DOHH2 (cell line): ENCODE data around the gene KRT15.

Experiments
- H3F3A ChIP-seq: fragments of 200-600 bp; sonication (generic), shearing (Covaris generic); 2 replicates; pipeline ENCODE4 v1.6.0; 2016; ENCODE audit warnings: antibody characterized with exemption, mild to moderate bottlenecking; ENCODE audit not compliant: control insufficient read depth, insufficient read depth
- H3K27ac ChIP-seq: fragments of 200-600 bp; sonication (generic); 2 replicates; pipeline ENCODE4 v1.5.1; 2014; ENCODE audit warnings: low read depth, mild to moderate bottlenecking, low read length, moderate library complexity
- H3K27me3 ChIP-seq: fragments of 200-600 bp; sonication (generic); 2 replicates; pipeline ENCODE4 v1.6.1; 2014; ENCODE audit warnings: mild to moderate bottlenecking, low read length, mixed read lengths; ENCODE audit not compliant: control insufficient read depth
- H3K36me3 ChIP-seq: fragments of 200-600 bp; sonication (generic); 2 replicates; pipeline ENCODE4 v1.6.1; 2014; ENCODE audit warnings: mild to moderate bottlenecking, low read length, moderate library complexity, mixed read lengths; ENCODE audit not compliant: control insufficient read depth
- H3K4me1 ChIP-seq: fragments of 200-600 bp; sonication (generic); 2 replicates; pipeline ENCODE4 v1.6.1; 2014; ENCODE audit warnings: mild to moderate bottlenecking, low read length, mixed read lengths; ENCODE audit not compliant: control insufficient read depth
- H3K4me2 ChIP-seq: fragments of 200-600 bp; sonication (generic); 2 replicates; pipeline ENCODE4 v1.6.0; 2014; ENCODE audit warnings: mild to moderate bottlenecking, low read length, moderate library complexity
- H3K4me3 ChIP-seq: fragments of 200-600 bp; sonication (generic); 2 replicates; pipeline ENCODE4 v1.5.1; 2014; ENCODE audit warnings: mild to moderate bottlenecking, low read length, mixed read lengths
- H3K79me2 ChIP-seq: fragments of 200-600 bp; sonication (generic); 2 replicates; pipeline ENCODE4 v1.6.1; 2014; ENCODE audit warnings: mild to moderate bottlenecking, low read length, mixed read lengths; ENCODE audit not compliant: control insufficient read depth
- H3K9me2 ChIP-seq: fragments of 200-600 bp; sonication (generic); replicated peaks from 2 replicates; pipeline ENCODE4 v1.6.1; 2014; ENCODE audit warnings: mild to moderate bottlenecking, low read length, mixed read lengths; ENCODE audit not compliant: control insufficient read depth
- H3K9me3 ChIP-seq: fragments of 200-600 bp; sonication (generic); 2 replicates; pipeline ENCODE4 v1.6.1; 2014; ENCODE audit warnings: antibody characterized with exemption, low read length, mixed read lengths; ENCODE audit not compliant: control insufficient read depth, insufficient read depth
- H4K20me1 ChIP-seq: fragments of 200-600 bp; sonication (generic); 2 replicates; pipeline ENCODE4 v1.6.0; 2014; ENCODE audit warnings: low read depth, mild to moderate bottlenecking, antibody characterized with exemption, low read length, moderate library complexity; ENCODE audit not compliant: control insufficient read depth, insufficient read depth
- CTCF ChIP-seq: fragments of 200-600 bp; sonication (generic); IDR thresholded peaks from one replicate; pipeline ENCODE4 v1.5.1; 2014; ENCODE audit warnings: antibody characterized with exemption, mild to moderate bottlenecking, low read depth, low read length; ENCODE audit not compliant: poor library complexity, severe bottlenecking
- EZH2phosphoT487 ChIP-seq: fragments of 200-600 bp; sonication (generic); IDR thresholded peaks from 2 replicates; pipeline ENCODE4 v1.6.1; 2017; ENCODE audit warnings: borderline replicate concordance, mild to moderate bottlenecking, antibody characterized with exemption, low read length, moderate library complexity, mixed read lengths

The KRT15 gene

GRCh38 chr17:41547921-41548843 lies 29.5 kb upstream of the KRT15 start:
- no peak overlapping the region for H3K4me3 ChIP-seq
- H3K4me2 ChIP-seq = no peak overlapping the region
- H3K9me3 ChIP-seq = no peaks in the 10 kb centered on the region
- H3K36me3 ChIP-seq = no peaks in the 10 kb centered on the region
- H3K27me3 ChIP-seq = peaks cover 9% of the 10 kb centered on the region; the same call in 1 of the 2 replicates
- peaks cover 5% of the 10 kb centered on the region for H3K4me1 ChIP-seq
- H3K27ac ChIP-seq = no peak overlapping the region
- no peaks in the 10 kb centered on the region for H3F3A ChIP-seq
- H3K9me2 ChIP-seq = no peaks in the 10 kb centered on the region
- no peaks in the 10 kb centered on the region for H4K20me1 ChIP-seq
- TF ChIP-seq CTCF = no peak
- TF ChIP-seq EZH2phosphoT487 = no peak
- H3K79me2 ChIP-seq = no peaks in the 10 kb centered on the region

DNA sequence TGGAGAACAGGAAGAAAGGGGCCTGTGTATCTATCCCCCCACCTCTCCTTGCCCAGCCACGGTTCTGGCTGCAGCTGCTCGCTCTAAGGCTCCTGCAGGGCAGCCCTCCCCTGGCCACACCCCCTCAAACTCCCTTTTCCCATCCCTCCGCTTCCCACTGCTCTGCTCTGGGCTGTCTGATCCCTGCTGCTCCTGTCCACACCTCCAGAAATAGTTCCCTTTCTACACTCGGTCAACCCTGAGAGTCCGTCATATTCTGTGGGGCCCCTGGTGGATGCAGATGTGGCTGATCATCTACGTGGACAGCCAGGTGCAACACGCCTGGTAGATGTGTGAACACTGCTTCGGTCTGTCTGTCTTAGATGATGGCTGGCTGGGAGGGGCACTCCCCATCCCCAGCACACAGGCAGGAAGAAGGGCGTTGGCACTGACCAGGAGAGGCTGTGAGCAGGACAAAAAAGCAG lies 28.7 kb upstream of the KRT15 start:
- Histone ChIP-seq H3F3A (no peaks in the 10 kb centered on the region), H3K27ac (no peak overlapping the region), H3K36me3 (no peaks in the 10 kb centered on the region), H3K4me2 (no peak overlapping the region), H3K9me3 (no peaks in the 10 kb centered on the region), H4K20me1 (no peaks in the 10 kb centered on the region), H3K9me2 (no peaks in the 10 kb centered on the region), H3K27me3 (peaks cover 4% of the 10 kb centered on the region; the same call in 1 of the 2 replicates), H3K4me3 (no peak overlapping the region), H3K79me2 (no peaks in the 10 kb centered on the region), H3K4me1 (peaks cover 5% of the 10 kb centered on the region)
- TF ChIP-seq CTCF (no peak), EZH2phosphoT487 (no peak)

DNA sequence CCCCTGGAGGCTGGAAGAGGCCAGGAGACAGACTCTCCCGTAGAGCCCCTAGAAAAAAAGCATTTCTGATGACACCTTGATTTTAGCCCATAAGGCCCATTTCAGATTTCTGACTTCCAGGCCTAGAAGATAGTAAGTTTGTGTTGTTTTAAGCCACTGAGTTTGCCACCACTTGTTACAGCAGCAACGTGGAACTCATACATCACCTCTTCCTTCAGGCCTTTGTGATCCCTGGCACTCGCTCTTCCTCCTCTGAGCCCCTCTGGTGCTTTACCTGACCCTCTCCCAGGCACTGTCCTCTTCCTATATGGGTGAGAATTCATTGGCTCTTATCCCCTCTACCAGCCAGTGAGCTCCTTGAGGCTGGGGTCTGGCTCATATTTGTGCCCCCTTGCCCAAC lies 28.1 kb upstream of the KRT15 start:
- Histone ChIP-seq H3K79me2 (no peaks in the 10 kb centered on the region), H3K9me2 (no peaks in the 10 kb centered on the region), H3K4me2 (no peak overlapping the region), H3K4me3 (no peak overlapping the region), H3K9me3 (no peaks in the 10 kb centered on the region), H3K27ac (no peak overlapping the region), H3K4me1 (peaks cover 5% of the 10 kb centered on the region), H3F3A (no peaks in the 10 kb centered on the region), H4K20me1 (no peaks in the 10 kb centered on the region), H3K36me3 (no peaks in the 10 kb centered on the region), H3K27me3 (peaks cover 4% of the 10 kb centered on the region; the same call in 1 of the 2 replicates)
- no peak for TF ChIP-seq CTCF
- no peak for TF ChIP-seq EZH2phosphoT487
